Measurements from ENCODE around the gene TOR1AIP1.
"Not testable (repeated sequence)": the region's sequence is repeated elsewhere in the genome, so short reads cannot be mapped to it uniquely, and the experiment has no call there.

Gene TOR1AIP1

GRCh38 chr1:179941454-179941853 lies 59.4 kb downstream of the TOR1AIP1 start:
- no peak for DNase-seq

- no peak for DNase-seq
These were observed 68.6 kb downstream of the TOR1AIP1 start for GRCh38 chr1:179950651-179951050.

- no peak for DNase-seq
These were observed 69.5 kb downstream of the TOR1AIP1 start for GRCh38 chr1:179951383-179952144.

- DNase-seq: no peak
These were observed 70.1 kb downstream of the TOR1AIP1 start for GRCh38 chr1:179952186-179952585.

- DNase-seq: no peak
These were observed 71.9 kb downstream of the TOR1AIP1 start for GRCh38 chr1:179953974-179954492.

GRCh38 chr1:179954493-179955286 lies 72.6 kb downstream of the TOR1AIP1 start, which contains the start of gene CEP350:
Gene CEP350, plus strand, starts transcription at chr1:179954810. Its CDS starts 31,372 bp downstream, at chr1:179986182.
- peak; percentile 92 for DNase-seq

GRCh38 chr1:179955287-179955680 lies 73.2 kb downstream of the TOR1AIP1 start:
- no peak for DNase-seq

- DNase-seq: no peak
These were observed 73.6 kb downstream of the TOR1AIP1 start for GRCh38 chr1:179955731-179956130.

GRCh38 chr1:179958359-179958758 lies 76.3 kb downstream of the TOR1AIP1 start:
- no peak for DNase-seq

GRCh38 chr1:179962168-179962567 lies 80.1 kb downstream of the TOR1AIP1 start:
- not testable (repeated sequence) for DNase-seq

GRCh38 chr1:179966551-179966950 lies 84.5 kb downstream of the TOR1AIP1 start:
- DNase-seq: no peak

GRCh38 chr1:179968284-179968993 lies 86.4 kb downstream of the TOR1AIP1 start:
- DNase-seq: no peak

GRCh38 chr1:179968994-179969919 lies 87.2 kb downstream of the TOR1AIP1 start:
- DNase-seq: no peak
